HepG2 (cell line): Measurements from ENCODE around the gene FBXL4. TPM values are rescaled to one million over a fixed set of nuclear protein-coding genes. Genes with fewer than 3 reads are reported as not detected.

Source experiments
- ATF4 ChIP-seq, 2 experiments: fragments of 450-650 bp in 1 of 2; sonication (generic) in 1 of 2; formaldehyde crosslinking; IDR thresholded peaks; 2 replicates each; pipeline versions ENCODE4 v1.5.0 to v1.8.0; 2020 to 2022; ENCODE audit warnings: mild to moderate bottlenecking in 1 of 2, missing genetic modification reagents in 1 of 2
- EED ChIP-seq: sonication (generic); formaldehyde crosslinking; IDR thresholded peaks from 2 replicates; pipeline ENCODE4 v1.5.0; 2020; ENCODE audit warnings: mild to moderate bottlenecking, missing genetic modification reagents
- MAX ChIP-seq: IDR thresholded peaks from 2 replicates; pipeline ENCODE4 v1.6.1; 2012; ENCODE audit warnings: inconsistent platforms
- MYC ChIP-seq: sonication (generic); formaldehyde crosslinking; IDR thresholded peaks from 2 replicates; pipeline ENCODE4 v1.9.0; 2021; ENCODE audit warnings: missing genetic modification reagents, borderline replicate concordance
- PATZ1 ChIP-seq: sonication (generic); formaldehyde crosslinking; IDR thresholded peaks from 2 replicates; pipeline ENCODE4 v1.4.0; 2020; ENCODE audit warnings: missing genetic modification reagents
- POLR2G ChIP-seq: fragments of 200-400 bp; formaldehyde crosslinking; IDR thresholded peaks from 2 replicates; pipeline ENCODE4 v1.6.1; 2018; ENCODE audit warnings: mild to moderate bottlenecking, low read depth, low read length, moderate library complexity
- REL ChIP-seq: sonication (generic); formaldehyde crosslinking; conservative IDR thresholded peaks from 2 replicates; pipeline ENCODE4 v1.8.0; 2022; ENCODE audit warnings: mild to moderate bottlenecking, missing genetic modification reagents, moderate library complexity
- SKIL ChIP-seq: sonication (generic); formaldehyde crosslinking; IDR thresholded peaks from 2 replicates; pipeline ENCODE4 v1.8.0; 2022; ENCODE audit warnings: missing genetic modification reagents, mild to moderate bottlenecking, moderate library complexity, borderline replicate concordance
- SMC3 ChIP-seq: IDR thresholded peaks from 2 replicates; pipeline ENCODE4 v1.6.1; 2011; ENCODE audit warnings: low read length, improper control_type of control experiment
- SNAPC4 ChIP-seq: sonication (generic); formaldehyde crosslinking; IDR thresholded peaks from 2 replicates; pipeline ENCODE4 v1.4.0; 2020; ENCODE audit warnings: mild to moderate bottlenecking, missing genetic modification reagents
- SP5 ChIP-seq: IDR thresholded peaks from 2 replicates; pipeline ENCODE4 v1.6.1; 2016; ENCODE audit warnings: low read depth, borderline replicate concordance
- ZBTB25 ChIP-seq: IDR thresholded peaks from 2 replicates; pipeline ENCODE4 v1.6.1; 2018; ENCODE audit warnings: missing genetic modification reagents
- ZNF138 ChIP-seq: sonication (generic); formaldehyde crosslinking; IDR thresholded peaks from 2 replicates; pipeline ENCODE4 v1.5.0; 2020; ENCODE audit warnings: mild to moderate bottlenecking, low read depth, missing genetic modification reagents
- ZNF772 ChIP-seq: sonication (generic); formaldehyde crosslinking; IDR thresholded peaks from 2 replicates; pipeline ENCODE4 v1.5.0; 2020; ENCODE audit warnings: mild to moderate bottlenecking, missing genetic modification reagents
- ZNF788 ChIP-seq: sonication (generic); formaldehyde crosslinking; IDR thresholded peaks from 2 replicates; pipeline ENCODE4 v1.5.0; 2020; ENCODE audit warnings: mild to moderate bottlenecking, missing genetic modification reagents, borderline replicate concordance
- ZSCAN21 ChIP-seq: sonication (generic); formaldehyde crosslinking; IDR thresholded peaks from 2 replicates; pipeline ENCODE4 v1.8.0; 2022; ENCODE audit warnings: mild to moderate bottlenecking, missing genetic modification reagents, moderate library complexity, borderline replicate concordance
- polyA plus RNA-seq, 8 experiments: library from polyadenylated mRNA; depleted of rRNA in 3 of 8; stranded (reverse) in 7 of 8; unstranded in 1 of 8; fragments of >200 nt; fragmentation: Illumina TruSeq in 4 of 8; extraction: Trizol in 4 of 8; gene quantifications; 2 replicates each; pipeline versions ENCODE4 v1.2.1 to v1.2.3, GENCODE V29; 2011 to 2016; ENCODE audit warnings: low read depth in 4 of 8, missing spikeins in 1 of 8, mixed read lengths in 1 of 8; ENCODE audit not compliant: insufficient read depth in 1 of 8
- total RNA-seq, 5 experiments: library from RNA; depleted of rRNA; stranded (reverse); fragments of >200 nt; fragmentation: Illumina TruSeq; extraction: Trizol; gene quantifications; 2 replicates each; pipeline ENCODE4 v1.2.3, GENCODE V29; 2016; ENCODE audit warnings: low read depth in 1 of 5

FBXL4 gene
- total and polyA plus RNA-seq, 2 of the 13 experiments (the other 11 are each of a cell fraction or from before 2014, with no cell fraction given) = 13.2 to 17.6 TPM

- TF ChIP-seq ZNF138 (no peak), SKIL (peak; percentile 76), MYC (peak; percentile 91), ZNF788 (CRISPR knock-in tag) (peak; percentile 18; the same call in 1 of the 2 replicates), SMC3 (no peak), PATZ1 (CRISPR knock-in tag) (peak; percentile 63), EED (peak; percentile 14; the same call in 1 of the 2 replicates), MAX (peak; percentile 85), SNAPC4 (0 out of 2 replicates have a peak, but pooled peaks have one; percentile 38), SP5 (CRISPR knock-in tag) (no peak), ZBTB25 (peak; percentile 56; the same call in 1 of the 2 replicates), ATF4 (CRISPR knock-in tag; IDR thresholded peaks at IDR 0.05) (peak in 1 of 2 experiments; percentile 45; a peak in 2 of 4 replicates), ZNF772 (no peak; the same call in 1 of the 2 replicates), ZSCAN21 (CRISPR knock-in tag) (peak; percentile 96), REL (CRISPR knock-in tag) (0 out of 2 replicates have a peak, but pooled peaks have one; percentile 45), POLR2G (peak; percentile 87)
These were observed at the start of gene FBXL4 (continued) for GRCh38 chr6:98947411-98948292.
